HEK293 (cell line): ENCODE data around the gene TRPV6.

Source experiments
- CTCF ChIA-PET: fragments of 350-600 bp; formaldehyde crosslinking; extraction: SDS; loops from one replicate; lab custom pipeline; 2021; ENCODE audit warnings: antibody characterized with exemption; lab: Yijun Ruan, JAX
- POLR2A ChIA-PET: fragments of 300-600 bp; formaldehyde crosslinking; extraction: SDS; loops from one replicate; lab custom pipeline; 2020; ENCODE audit warnings: antibody characterized with exemption, inconsistent platforms; lab: Yijun Ruan, JAX
- H3K27ac ChIP-seq: fragments of 200-500 bp; sonication (Bioruptor generic); 2 replicates; pipeline ENCODE4 v1.5.1; 2014; ENCODE audit warnings: low read depth, low read length, control low read depth, inconsistent platforms; ENCODE audit errors: extremely low read depth
- H3K36me3 ChIP-seq, 2 experiments: fragments of 200-500 bp in 1 of 2; sonication (Bioruptor generic) in 1 of 2; 1 replicate in 1 of 2; 2 replicates in 1 of 2; pipeline ENCODE4 v1.5.1; 2014 to 2017; ENCODE audit warnings: inconsistent platforms in 2 of 2, low read length in 2 of 2; ENCODE audit not compliant: control insufficient read depth in 2 of 2, insufficient read depth in 1 of 2
- H3K4me1 ChIP-seq: fragments of 200-500 bp; sonication (Bioruptor generic); 2 replicates; pipeline ENCODE4 v1.5.1; 2014; ENCODE audit warnings: mild to moderate bottlenecking, low read length, inconsistent platforms; ENCODE audit not compliant: control insufficient read depth, insufficient read depth
- H3K4me3 ChIP-seq: 2 replicates; pipeline ENCODE4 v1.5.1; 2011; ENCODE audit warnings: low read depth, mild to moderate bottlenecking, control low read depth, low read length, moderate library complexity
- H3K9me3 ChIP-seq: fragments of 200-500 bp; sonication (Bioruptor generic); 2 replicates; pipeline ENCODE4 v1.5.1; 2014; ENCODE audit warnings: low read depth, low read length, inconsistent platforms; ENCODE audit not compliant: control insufficient read depth, insufficient read depth
- MEIS1 ChIP-seq: sonication (generic); formaldehyde crosslinking; IDR thresholded peaks from 2 replicates; pipeline ENCODE4 v1.8.1; 2022; ENCODE audit warnings: missing genetic modification reagents, mild to moderate bottlenecking, borderline replicate concordance
- SP3 ChIP-seq: fragments of 450-650 bp; formaldehyde crosslinking; IDR thresholded peaks from 2 replicates; pipeline ENCODE4 v1.5.1; 2016; ENCODE audit warnings: missing biosample characterization, missing genetic modification characterization
- ZBTB11 ChIP-seq: fragments of 450-650 bp; formaldehyde crosslinking; conservative IDR thresholded peaks from 2 replicates; pipeline ENCODE4 v1.5.1; 2016; ENCODE audit warnings: low read depth, missing biosample characterization, missing genetic modification characterization
- ZBTB21 ChIP-seq: fragments of 450-650 bp; formaldehyde crosslinking; IDR thresholded peaks from 2 replicates; pipeline ENCODE4 v1.5.1; 2017; ENCODE audit warnings: missing biosample characterization, missing genetic modification characterization
- ZBTB49 ChIP-seq: fragments of 450-650 bp; formaldehyde crosslinking; IDR thresholded peaks from 2 replicates; pipeline ENCODE4 v1.5.1; 2016; ENCODE audit warnings: missing biosample characterization, missing genetic modification characterization, low read depth
- ZNF18 ChIP-seq: fragments of 450-650 bp; formaldehyde crosslinking; IDR thresholded peaks from 2 replicates; pipeline ENCODE4 v1.5.1; 2016; ENCODE audit warnings: missing biosample characterization, missing genetic modification characterization
- ZNF398 ChIP-seq: fragments of 450-650 bp; formaldehyde crosslinking; IDR thresholded peaks from 2 replicates; pipeline ENCODE4 v1.5.1; 2017; ENCODE audit warnings: missing biosample characterization, missing genetic modification characterization
- ZNF416 ChIP-seq: fragments of 450-650 bp; formaldehyde crosslinking; IDR thresholded peaks from 2 replicates; pipeline ENCODE4 v1.5.1; 2016; ENCODE audit warnings: missing biosample characterization, missing genetic modification characterization
- ZNF423 ChIP-seq: fragments of 450-650 bp; formaldehyde crosslinking; IDR thresholded peaks from 2 replicates; pipeline ENCODE4 v1.5.1; 2016; ENCODE audit warnings: missing biosample characterization, missing genetic modification characterization
- ZNF426 ChIP-seq: fragments of 450-650 bp; formaldehyde crosslinking; IDR thresholded peaks from 2 replicates; pipeline ENCODE4 v1.5.1; 2017; ENCODE audit warnings: missing biosample characterization, missing genetic modification characterization, mild to moderate bottlenecking, inconsistent platforms, moderate library complexity
- ZNF449 ChIP-seq: fragments of 450-650 bp; formaldehyde crosslinking; IDR thresholded peaks from 2 replicates; pipeline ENCODE4 v1.5.1; 2017; ENCODE audit warnings: missing biosample characterization, mild to moderate bottlenecking, missing genetic modification characterization, moderate library complexity
- ZNF48 ChIP-seq: fragments of 450-650 bp; formaldehyde crosslinking; IDR thresholded peaks from 2 replicates; pipeline ENCODE4 v1.5.1; 2016; ENCODE audit warnings: missing biosample characterization, missing genetic modification characterization
- ZNF488 ChIP-seq: fragments of 450-650 bp; formaldehyde crosslinking; IDR thresholded peaks from 2 replicates; pipeline ENCODE4 v1.5.1; 2016; ENCODE audit warnings: missing biosample characterization, missing genetic modification characterization
- ZNF654 ChIP-seq: fragments of 450-650 bp; formaldehyde crosslinking; IDR thresholded peaks from 2 replicates; pipeline ENCODE4 v1.5.1; 2016; ENCODE audit warnings: low read depth, missing biosample characterization, missing genetic modification characterization
- ZNF660 ChIP-seq: fragments of 450-650 bp; IDR thresholded peaks from 2 replicates; pipeline ENCODE4 v1.5.1; 2018; ENCODE audit warnings: missing biosample characterization, mild to moderate bottlenecking, missing genetic modification characterization
- ZNF692 ChIP-seq: fragments of 450-650 bp; formaldehyde crosslinking; IDR thresholded peaks from 2 replicates; pipeline ENCODE4 v1.5.1; 2016; ENCODE audit warnings: missing biosample characterization, missing genetic modification characterization
- ZNF701 ChIP-seq: fragments of 450-650 bp; formaldehyde crosslinking; IDR thresholded peaks from 2 replicates; pipeline ENCODE4 v1.5.1; 2016; ENCODE audit warnings: missing biosample characterization, missing genetic modification characterization
- ZNF76 ChIP-seq: fragments of 450-650 bp; formaldehyde crosslinking; IDR thresholded peaks from 2 replicates; pipeline ENCODE4; 2016; ENCODE audit warnings: low read depth, missing biosample characterization, missing genetic modification characterization, borderline replicate concordance
- ZNF777 ChIP-seq: fragments of 450-650 bp; formaldehyde crosslinking; IDR thresholded peaks from 2 replicates; pipeline ENCODE4 v1.5.1; 2017; ENCODE audit warnings: missing biosample characterization, missing genetic modification characterization, borderline replicate concordance
- ZSCAN16 ChIP-seq: fragments of 450-650 bp; formaldehyde crosslinking; IDR thresholded peaks from 2 replicates; pipeline ENCODE4 v1.5.1; 2016; ENCODE audit warnings: missing biosample characterization, missing genetic modification characterization
- ZXDB ChIP-seq: fragments of 450-650 bp; formaldehyde crosslinking; IDR thresholded peaks from 2 replicates; pipeline ENCODE4 v1.5.1; 2016; ENCODE audit warnings: missing biosample characterization, missing genetic modification characterization

The TRPV6 gene

GRCh38 chr7:142916508-142916907 is 31.0 kb upstream of the TRPV6 start (continued):
- TF ChIP-seq ZNF488 = no peak
- no peak for TF ChIP-seq MEIS1 (CRISPR knock-in tag)
- TF ChIP-seq ZNF18 (tag by site-specific recombination) = no peak

- H3K36me3 ChIP-seq = no peaks in the 10 kb centered on the region
- TF ChIP-seq ZSCAN16 (tag by site-specific recombination) (no peak), ZXDB (tag by site-specific recombination) (no peak), ZNF398 (no peak), ZNF449 (tag by site-specific recombination) (no peak), MEIS1 (CRISPR knock-in tag) (no peak), ZNF660 (tag by site-specific recombination) (no peak), ZBTB11 (no peak), ZNF416 (tag by site-specific recombination) (no peak), ZNF423 (no peak)
- no peak overlapping the region for H3K27ac ChIP-seq
- H3K9me3 ChIP-seq = no peaks in the 10 kb centered on the region
- H3K4me3 ChIP-seq = no peak overlapping the region
- no peaks in the 10 kb centered on the region for H3K4me1 ChIP-seq
- CTCF ChIA-PET = interaction anchor here (0.7 to 2.3 kb wide), 4 partner anchors 10 to 531 kb away, joined by 3 to 14 read pairs (median 6); no protein-coding TSS in a partner anchor
- POLR2A ChIA-PET = no interaction called here
These were observed 29.8 kb upstream of the TRPV6 start for GRCh38 chr7:142915315-142915714.

- Histone ChIP-seq H3K27ac (no peak overlapping the region), H3K9me3 (no peaks in the 10 kb centered on the region), H3K4me3 (no peak overlapping the region), H3K4me1 (no peaks in the 10 kb centered on the region), H3K36me3 (no peaks in the 10 kb centered on the region)
- CTCF ChIA-PET = interaction anchor here (0.7 kb wide), 1 partner anchor 204 kb away, joined by 4 read pairs; no protein-coding TSS in a partner anchor
- POLR2A ChIA-PET = no interaction called here
- TF ChIP-seq ZBTB49 (tag by site-specific recombination) = no peak
- no peak for TF ChIP-seq ZNF48 (tag by site-specific recombination)
- TF ChIP-seq ZNF777 (tag by site-specific recombination) = no peak
- no peak for TF ChIP-seq SP3 (tag by site-specific recombination)
- no peak for TF ChIP-seq ZNF701
- no peak for TF ChIP-seq ZNF692 (tag by site-specific recombination)
- TF ChIP-seq ZNF76 (tag by site-specific recombination) = no peak
- TF ChIP-seq ZBTB21 = no peak
- no peak for TF ChIP-seq ZNF654
- no peak for TF ChIP-seq ZNF426 (tag by site-specific recombination)
These were observed 28.6 kb upstream of the TRPV6 start for GRCh38 chr7:142914121-142914520.
